NCI-H1694 treated with DMSO at 0.1 percent for 48 hours (cell line): ENCODE data around the gene PFAS.
"Not testable (repeated sequence)": the region's sequence is repeated elsewhere in the genome, so short reads cannot be mapped to it uniquely, and the experiment has no call there.

Experiments used
- DNase-seq: peaks from one replicate; lab custom pipeline; 2025; lab: John Stamatoyannopoulos, UW

The PFAS gene, protein sequence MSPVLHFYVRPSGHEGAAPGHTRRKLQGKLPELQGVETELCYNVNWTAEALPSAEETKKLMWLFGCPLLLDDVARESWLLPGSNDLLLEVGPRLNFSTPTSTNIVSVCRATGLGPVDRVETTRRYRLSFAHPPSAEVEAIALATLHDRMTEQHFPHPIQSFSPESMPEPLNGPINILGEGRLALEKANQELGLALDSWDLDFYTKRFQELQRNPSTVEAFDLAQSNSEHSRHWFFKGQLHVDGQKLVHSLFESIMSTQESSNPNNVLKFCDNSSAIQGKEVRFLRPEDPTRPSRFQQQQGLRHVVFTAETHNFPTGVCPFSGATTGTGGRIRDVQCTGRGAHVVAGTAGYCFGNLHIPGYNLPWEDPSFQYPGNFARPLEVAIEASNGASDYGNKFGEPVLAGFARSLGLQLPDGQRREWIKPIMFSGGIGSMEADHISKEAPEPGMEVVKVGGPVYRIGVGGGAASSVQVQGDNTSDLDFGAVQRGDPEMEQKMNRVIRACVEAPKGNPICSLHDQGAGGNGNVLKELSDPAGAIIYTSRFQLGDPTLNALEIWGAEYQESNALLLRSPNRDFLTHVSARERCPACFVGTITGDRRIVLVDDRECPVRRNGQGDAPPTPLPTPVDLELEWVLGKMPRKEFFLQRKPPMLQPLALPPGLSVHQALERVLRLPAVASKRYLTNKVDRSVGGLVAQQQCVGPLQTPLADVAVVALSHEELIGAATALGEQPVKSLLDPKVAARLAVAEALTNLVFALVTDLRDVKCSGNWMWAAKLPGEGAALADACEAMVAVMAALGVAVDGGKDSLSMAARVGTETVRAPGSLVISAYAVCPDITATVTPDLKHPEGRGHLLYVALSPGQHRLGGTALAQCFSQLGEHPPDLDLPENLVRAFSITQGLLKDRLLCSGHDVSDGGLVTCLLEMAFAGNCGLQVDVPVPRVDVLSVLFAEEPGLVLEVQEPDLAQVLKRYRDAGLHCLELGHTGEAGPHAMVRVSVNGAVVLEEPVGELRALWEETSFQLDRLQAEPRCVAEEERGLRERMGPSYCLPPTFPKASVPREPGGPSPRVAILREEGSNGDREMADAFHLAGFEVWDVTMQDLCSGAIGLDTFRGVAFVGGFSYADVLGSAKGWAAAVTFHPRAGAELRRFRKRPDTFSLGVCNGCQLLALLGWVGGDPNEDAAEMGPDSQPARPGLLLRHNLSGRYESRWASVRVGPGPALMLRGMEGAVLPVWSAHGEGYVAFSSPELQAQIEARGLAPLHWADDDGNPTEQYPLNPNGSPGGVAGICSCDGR (N-terminal part only)

DNA sequence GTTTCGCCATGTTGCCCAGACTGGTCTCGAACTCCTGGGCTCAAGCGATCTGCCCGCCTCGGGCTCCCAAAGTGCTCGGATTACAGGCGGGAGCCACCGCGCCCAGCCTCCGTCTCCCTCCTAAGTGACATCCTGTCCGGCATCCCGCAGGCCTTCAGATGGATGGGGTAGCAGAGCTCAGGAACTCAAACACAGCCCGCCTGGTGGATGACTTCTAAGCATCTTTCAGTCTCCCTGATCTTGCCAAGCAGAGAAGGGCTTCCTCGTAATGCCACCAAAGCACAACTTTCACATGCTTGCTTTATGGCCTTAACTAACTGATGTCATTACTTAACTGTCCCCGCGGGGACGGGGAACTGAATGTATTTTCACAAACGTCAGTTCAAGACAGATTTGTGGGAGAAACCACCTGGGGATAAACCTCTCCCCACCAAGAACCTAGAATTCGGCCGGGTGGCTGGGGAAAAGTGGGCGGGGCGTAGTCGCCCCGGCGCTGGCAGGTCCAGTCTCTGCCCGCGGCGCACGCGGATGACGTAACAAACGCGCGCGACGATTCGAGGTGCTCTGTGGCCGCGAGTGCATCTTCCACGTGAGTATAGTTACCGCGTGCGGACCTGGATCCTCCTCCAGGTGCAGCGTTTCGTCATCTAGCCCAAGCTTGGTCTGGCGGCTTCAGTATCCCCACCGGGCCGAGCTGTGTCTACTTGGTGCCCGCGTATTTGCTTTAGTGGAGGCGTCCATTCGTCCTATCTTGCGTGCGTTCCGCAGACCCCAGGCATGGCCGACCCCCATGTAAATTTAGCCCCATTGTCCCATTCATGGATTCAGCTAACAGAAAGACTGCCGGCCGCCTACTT is at the start of gene PFAS:
Gene PFAS, plus strand, starts transcription at position 539 of the 857 bp plus-strand sequence. CDS start 4,649 bp downstream, outside the sequence.
- peak; percentile 86 for DNase-seq

DNA sequence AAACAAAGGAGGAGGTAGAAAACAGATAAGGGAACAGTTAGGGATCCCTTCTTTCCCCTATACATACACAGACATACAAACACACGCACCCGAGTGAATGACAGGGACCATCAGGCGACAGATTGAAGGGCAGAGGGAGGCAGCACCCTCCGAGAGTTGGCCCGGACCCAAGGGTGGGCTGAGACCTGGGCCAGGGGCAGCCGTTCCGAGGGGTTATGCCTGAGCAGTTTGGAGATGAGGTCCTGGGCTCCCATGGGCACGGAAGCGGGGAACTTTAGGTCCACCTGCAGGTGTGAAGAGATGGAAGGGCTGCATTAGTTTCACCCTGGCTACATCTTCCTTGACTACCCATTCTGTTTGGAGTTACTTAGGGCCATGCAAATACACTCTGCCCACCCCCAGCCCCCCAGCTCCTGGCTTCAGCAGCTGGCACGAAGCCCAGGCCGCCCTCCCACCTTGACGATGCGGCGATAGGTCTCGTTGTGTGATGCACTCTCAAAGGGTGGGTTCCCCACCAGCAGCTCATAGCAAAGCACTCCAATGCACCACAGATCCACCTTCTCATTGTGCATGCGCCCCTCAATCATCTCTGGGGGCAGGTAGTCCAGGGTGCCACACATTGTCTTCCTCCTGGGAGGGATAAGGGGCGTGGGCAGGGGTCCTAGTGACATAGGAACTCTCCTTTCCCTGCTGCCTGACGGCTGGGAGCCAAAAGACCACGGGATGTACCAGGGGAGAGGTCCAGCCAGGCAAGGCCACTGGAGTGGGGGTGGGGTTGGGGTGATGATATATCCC is 44.1 kb upstream of the PFAS start:
- no peak for DNase-seq

DNA sequence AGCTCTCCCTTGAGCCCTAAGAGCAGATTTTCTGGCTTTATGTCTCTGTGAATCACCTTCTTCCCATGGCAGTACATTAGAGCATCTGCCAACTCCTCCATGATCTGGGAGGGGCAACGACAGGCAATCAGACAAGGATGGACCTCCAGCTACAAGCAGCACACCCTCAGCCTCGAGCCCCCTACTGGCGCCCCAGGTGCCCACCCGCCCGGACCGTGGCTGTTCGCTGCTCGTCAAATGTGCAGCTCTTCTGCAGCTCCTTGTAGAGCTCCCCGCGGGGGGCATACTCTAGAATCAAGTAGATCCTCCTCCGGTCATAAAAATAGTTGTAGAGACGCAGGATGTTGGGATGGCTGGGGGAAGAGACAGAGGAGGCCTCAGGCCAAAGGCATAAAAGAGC is 42.6 kb upstream of the PFAS start:
- DNase-seq, result no peak

DNA sequence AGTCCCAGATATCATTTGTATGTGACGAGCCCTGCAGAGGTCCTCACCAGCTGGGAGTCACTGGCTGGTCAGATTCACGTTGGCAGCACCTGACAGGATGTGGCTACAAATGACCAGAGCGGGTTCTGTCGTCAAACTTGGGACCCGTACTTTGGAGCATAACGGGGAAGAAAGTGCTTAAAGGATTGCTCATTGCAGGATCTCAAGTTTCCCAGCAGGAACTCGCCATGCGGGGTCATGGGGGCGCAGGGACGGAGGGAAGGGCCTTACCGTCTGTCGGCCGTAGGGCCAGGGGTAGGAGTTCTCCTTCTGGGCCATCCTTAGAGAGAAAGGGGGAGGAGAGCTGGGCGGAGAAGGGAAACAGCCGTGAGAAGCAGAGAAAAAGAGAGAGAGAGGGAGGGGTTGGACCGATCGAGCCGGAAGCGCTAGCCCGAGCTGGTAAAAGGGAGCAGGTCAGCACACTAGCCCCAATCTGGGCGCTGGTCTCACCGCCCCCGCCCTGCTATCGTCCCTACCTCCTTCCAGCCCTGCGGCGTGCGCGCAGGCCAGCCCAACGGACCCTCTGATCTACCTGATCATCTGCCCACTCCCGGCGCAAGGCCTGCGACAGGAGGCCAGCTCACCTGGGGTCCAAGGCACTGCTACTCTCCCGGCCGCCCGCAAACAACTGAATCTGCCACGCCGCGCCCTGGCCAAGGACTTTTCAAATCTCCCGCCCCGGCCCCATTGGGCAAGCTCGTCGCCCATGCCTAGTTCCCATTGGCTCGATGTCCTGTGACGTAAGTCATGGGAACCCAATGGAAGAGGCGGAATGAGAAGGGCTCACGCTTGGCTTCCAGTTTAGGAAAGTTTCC is 39.0 kb upstream of the PFAS start, which contains the start of gene AURKB:
Gene AURKB, minus strand, starts transcription at position 669 of the 854 bp plus-strand sequence. Its CDS starts 351 bp downstream, at position 318.
- peak; percentile 91 for DNase-seq

DNA sequence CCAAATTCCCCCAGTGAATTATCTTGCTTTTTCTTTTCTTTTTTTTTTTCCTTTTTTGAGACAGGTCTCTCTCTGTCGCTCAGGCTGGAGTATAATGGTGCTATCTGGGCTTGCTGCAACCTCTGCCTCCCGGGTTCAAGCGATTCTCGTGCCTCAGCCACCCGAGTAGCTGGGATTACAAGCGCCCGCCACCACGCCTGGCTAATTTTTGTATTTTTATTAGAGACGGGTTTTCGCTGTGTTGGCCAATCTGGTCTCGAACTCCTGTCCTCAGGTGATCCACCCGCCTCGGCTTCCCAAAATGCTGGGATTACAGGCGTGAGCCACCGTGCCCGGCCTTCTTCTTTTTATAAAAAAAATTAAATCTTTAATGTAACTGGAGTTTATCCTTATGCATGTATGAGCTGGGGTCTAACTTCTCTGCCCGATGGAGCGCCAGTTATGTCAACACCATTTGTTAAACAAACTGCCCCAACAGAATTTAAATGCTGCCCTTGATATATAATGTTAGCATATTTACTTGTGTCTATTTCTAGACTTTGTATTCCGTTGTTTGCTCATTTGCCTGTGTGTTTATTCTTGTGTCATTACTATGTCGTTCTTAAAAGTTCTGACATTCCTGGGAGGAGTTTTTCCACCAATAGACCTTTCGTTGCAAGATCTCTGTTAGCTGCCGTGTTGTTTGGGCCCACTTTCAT is 38.2 kb upstream of the PFAS start:
- no peak for DNase-seq

DNA sequence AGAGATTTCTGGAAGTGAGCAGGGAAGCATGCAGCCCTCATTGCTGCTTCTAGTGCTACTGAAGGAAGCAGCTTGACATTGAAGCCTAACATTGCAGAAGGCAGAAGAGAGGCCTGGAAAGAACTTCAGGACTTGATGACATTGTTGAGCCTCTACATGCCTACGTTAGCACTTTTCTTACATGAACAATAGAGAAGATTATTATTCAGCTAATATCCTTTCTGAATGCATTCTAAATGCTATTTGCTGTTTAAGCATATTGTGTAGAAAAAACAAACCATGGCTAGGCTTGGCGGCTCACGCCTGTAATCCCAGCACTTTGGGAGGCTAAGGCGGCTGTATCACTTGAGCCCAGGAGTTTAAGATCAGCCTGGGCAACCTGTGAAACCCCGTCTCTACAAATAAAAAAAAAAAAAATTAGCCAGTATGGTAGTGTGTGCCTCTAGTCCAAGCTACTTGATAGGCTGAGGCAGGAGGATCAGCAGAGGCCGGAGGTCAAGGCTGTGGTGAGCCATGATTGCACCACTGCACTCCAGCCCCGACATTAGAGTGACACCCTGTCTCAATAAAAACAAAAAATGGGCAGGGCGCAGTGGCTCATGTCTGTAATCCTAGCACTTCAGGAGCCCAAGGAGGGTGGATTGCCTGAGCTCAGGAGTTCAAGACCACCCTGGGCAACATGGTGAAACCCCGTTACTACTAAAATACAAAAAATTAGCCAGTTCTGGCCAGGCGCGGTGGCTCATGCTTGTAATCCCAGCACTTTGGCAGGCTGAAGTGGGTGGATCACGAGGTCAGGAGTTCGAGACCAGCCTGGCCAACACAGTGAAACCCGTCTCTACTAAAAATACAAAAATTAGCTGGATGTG is 36.5 kb upstream of the PFAS start:
- DNase-seq, result no peak

DNA sequence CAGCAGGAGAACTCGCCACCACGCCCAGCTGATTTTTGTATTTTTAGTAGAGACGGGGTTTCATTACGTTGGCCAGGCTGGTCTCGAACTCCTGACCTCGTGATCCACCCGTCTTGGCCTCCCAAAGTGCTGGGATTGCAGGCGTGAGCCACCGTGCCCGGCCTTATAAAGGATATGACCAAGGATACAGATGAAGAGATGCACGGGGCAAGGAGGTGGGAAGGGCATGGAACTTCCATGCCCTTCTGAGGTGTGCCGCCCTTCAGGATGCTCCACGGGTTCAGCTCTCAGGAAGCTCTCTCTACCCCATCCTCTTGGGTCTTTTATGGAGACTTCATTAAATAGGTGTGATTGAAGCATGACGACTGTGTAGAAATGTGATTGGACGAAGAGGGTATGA is 35.1 kb upstream of the PFAS start:
- not testable (repeated sequence) for DNase-seq

DNA sequence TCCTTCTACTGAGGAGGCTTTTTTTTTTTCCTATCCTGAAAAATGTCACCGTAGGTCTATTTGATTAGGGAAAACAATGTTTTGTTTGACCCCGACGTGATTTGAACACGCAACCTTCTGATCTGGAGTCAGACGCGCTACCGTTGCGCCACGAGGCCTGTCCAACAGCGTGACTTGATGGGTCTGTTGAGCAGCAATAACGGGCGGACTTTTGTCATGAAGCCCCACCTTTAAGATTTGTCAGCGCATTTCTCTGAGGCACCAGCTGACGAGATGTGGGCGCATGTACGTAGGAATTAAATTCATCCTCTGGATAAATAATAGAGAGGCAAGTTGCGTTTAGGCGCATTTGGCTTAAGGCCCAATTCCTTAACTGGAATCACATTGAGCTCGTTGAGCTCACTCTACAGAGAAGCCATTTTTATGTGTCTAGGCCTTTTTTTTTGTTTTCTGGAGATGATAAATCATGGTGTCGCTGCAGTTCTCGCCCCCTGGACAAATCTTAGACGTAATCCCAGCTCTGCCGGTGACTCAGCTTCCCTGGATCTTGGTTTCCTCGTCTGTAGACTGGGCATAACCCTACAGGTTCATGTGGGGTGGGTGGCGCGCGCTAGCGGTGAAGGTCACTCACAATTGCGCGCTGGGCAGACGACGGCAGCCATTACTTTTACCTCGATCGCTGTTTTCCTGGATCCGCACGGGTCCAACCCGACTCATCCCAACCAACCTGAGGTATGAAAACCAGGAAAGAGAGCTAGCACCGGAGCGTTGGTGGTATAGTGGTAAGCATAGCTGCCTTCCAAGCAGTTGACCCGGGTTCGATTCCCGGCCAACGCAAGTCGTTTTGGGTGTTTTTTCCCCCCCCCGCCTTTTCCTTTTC is 28.1 kb upstream of the PFAS start:
- DNase-seq, result peak; percentile 99

DNA sequence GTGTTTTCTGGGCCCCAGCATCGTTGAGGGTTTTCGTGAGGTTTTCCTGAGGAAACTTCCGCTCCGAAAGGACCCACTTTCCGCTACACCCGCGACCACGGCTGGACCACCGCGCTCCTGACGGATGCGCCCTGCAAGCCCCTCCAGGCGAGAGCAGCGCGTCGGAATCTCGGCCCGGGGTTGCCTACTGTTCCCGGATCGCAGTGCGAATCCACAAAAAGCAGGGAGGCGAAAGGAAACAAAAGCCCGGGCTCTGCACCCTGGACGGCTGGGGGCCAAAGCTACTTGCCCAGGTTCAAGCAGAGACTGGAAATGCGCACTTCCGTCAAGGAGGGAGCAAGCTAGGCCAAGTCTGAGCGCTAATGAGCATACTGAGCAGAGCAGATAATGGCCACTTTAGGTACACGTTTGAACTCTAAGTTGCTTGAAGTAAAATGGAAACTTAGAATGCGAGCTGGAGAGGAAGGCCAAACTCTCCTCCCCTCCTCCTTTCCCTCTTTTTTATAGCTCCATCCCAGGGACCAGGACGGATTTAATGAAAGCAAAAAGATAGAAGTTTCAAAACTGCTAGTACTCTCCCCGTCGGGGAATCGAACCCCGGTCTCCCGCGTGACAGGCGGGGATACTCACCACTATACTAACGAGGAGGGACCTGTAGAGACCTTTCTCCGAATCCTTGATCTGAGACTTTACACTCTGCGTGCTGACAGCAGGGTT is 27.3 kb upstream of the PFAS start:
- DNase-seq, result peak; percentile 94

DNA sequence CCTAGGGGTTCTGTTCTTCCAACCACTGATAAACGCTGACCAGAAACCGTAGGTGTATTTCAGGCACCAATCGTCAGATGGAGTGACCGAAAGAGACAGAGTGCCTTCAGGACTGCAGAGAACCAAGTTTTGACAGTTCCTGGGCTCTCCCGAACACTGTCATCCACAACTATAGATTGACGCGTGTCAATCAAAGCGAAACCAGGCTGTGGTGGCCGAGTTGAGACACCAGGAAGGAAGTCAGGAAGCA is 26.8 kb upstream of the PFAS start:
- DNase-seq, result peak; percentile 94

DNA sequence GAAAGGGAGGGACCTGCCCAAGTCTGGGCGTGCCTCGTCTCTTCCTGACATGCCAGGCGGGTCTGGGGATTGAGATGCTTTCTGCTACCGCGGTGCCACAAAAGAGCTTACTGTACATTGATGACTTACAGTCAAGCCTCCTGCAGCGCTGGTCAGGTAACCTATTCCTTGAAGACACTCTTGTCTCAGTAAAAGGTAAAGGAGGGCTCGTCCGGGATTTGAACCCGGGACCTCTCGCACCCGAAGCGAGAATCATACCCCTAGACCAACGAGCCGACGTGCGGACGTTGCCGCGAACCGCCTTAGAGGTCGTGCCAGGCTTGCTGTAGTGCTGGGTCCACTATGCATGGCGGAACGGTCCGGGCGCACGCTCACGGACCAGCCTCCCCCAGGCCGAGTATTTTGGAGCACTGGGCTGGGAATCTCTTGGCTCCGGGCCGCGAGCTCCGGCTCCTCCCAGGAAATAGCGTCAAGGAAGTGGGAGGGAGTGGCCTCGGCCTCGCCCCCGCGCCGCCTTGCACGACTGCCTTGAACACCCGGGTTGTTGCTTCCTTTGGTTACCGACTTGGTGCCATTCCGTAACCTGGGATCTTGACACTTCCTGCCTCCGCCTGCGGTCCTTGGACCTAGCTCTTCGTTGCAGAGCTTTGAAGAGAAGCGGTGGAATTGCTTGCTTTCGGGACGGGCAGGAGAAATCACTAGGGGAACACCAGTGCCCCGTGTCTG is 26.3 kb upstream of the PFAS start:
- peak; percentile 92 for DNase-seq

DNA sequence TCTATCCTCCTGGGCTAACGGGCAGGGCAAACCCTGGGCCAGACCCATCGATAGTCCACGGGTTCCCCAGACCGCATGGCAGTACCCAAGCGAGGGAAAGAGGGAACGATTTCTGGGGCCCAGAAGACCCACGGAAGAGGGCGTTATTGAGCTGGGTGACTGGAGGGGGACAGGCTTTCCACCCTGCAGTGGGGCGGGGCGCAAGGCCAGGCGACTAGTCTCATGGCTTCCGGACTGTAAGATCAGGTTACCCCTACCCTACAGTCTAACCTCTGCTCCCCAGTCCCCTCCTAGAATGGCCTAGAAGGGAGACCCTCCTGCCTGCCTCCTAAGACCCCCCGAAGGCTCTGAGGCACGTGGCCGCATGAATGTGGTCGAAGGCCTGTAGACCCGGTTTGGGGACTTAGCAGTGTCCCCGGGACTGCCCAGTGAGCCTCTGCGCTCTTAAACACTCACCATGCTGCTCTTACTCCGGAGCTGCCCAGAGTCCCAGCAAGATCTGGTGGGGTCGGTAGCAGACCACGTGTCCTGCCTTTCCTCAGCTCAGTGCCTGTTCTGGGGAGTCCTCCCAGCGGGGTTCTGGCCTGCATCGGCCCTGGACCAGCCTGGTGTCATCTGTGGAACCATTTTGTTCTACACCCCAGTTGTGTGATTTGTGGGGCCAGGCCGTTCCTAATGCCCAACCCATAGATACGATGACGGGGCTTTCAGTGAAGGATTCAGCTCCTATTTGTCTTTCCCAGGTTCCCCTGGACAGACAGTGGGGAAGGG is 25.5 kb upstream of the PFAS start:
- peak; percentile 57 for DNase-seq

DNA sequence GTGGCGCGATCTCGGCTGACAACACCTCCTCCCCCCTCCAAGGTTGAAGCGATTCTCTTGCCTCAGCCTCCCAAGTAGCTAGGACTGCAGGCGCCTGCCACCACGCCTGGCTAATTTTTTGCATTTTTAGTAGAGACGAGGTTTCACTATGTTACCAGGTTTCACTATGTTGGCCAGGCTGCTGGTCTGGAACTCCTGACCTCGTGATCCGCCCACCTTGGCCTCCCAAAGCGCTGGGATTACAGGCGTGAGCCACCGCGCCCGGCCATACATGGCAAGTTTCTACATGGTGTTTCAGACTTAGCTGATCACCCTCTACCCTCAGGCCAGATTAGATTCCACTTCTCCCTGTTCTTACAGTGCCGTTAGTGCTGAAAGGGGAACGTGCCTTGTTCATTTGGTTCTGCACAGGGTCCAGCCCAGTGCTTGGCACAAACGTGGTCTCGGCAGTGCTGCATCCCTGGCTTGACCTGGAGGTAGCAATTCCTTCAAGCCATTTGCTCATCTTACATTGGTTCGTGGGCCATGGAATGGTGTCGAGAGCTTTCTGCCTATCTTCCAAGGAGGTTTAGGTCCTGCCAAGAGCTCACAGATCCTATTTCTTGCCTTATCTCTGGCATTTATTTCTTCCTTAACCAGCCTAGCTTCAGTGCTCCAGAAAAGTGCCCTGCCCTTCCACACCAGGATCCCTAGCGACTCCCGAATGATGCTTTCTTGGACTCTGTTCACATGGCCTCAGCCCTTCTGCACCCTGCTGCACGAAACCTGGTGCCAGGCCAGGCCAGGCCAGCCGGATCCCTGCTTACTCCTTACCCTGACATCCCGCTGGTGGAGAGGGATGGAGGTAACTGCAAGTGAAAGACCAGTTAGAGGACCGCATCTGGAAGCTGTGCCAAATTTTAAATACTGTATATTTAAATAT is 23.9 kb upstream of the PFAS start:
- no peak for DNase-seq
